KBM-7 (cell line): ENCODE measurements around the gene FGFR2.
"Not testable (repeated sequence)": the region's sequence is repeated elsewhere in the genome, so short reads cannot be mapped to it uniquely, and the experiment has no call there.

Experiments
- DNase-seq: peaks from one replicate; pipeline ENCODE4 v3.0.0-alpha.2; 2015
- in situ Hi-C: fragments of 300-500 bp; cut with MboI; formaldehyde crosslinking; loops from 2 replicates; pipeline ENCODE4 v1.14.3; 2020; ENCODE audit warnings: low sequenced_read_pairs, low pct_unique_long_range_greater_than_20kb, mixed read lengths

The FGFR2 gene

DNA sequence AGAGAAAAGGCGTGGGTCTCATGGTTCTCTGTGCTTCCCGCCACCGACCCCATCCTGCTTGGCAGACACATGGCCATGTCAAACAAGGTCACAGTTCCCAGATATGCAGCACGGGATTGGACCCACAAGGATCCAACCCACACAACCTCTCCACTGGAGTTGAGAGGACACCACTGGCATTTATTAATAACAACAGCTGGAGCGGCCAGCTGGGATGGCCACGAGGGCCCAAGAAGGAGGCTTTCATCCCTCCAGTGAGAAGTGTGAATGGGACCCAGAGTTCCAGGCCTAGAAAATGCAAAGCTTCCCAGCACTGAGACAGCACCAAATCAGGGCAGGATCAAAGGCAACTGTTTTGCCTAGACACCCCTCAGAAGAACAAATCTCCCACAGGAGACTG lies 31.5 kb downstream of the FGFR2 start:
- in situ Hi-C loops, result no loop called here
- DNase-seq, result no peak

DNA sequence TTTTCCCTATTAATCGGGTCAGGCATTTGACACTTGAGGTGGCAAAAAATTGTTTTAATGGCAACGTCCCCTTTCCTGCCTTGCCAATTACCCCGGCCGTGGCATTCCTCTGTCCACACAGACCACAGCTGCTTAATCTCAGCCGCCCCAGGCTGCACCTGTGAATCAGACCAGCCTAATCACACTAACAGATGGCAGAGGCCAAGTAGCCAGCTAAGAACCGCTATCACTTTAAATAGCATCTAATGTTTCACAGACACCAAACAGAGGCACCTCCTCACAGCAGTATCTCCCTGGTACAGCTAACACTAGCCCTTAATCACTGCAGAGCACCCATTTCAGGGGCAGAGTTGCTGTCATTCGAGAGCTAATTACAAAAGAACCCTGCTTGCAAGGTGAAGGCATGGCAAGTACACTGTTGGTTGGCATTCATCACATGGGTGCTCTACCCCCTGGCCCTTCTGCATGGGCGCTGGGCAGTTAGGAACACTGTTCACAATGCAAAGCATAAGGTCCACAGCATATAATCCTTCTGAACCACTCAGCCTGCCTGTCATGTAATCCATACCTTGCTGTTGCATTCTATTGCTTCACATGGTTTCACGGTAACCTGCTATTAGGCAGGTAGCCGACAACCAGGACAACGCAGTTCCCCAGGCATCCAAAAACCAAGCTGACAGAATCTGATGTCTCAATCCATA lies 38.8 kb downstream of the FGFR2 start:
- in situ Hi-C loops, result no loop called here

DNA sequence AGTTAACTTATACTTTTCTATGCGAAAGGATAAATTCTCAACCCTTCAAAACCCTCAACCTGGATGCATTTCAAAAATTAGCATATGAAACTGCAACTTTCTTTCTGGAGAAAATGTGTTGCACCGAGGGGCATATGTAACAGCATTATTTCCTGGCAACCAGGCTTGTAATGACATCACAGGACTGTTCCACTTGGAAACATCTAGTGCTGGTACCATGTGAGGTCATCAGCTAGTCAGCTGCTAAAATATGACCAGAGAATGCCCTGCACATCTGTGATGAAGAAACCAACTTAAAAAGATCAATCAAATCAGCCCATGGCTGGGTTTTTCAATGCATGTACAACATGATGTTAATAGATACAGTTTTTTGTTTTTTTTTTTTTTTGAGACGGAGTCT lies 40.0 kb downstream of the FGFR2 start:
- no peak for DNase-seq
- in situ Hi-C loops, result no loop called here

More for the DNA sequence above, 38.8 kb downstream of the FGFR2 start:
- DNase-seq, result no peak

DNA sequence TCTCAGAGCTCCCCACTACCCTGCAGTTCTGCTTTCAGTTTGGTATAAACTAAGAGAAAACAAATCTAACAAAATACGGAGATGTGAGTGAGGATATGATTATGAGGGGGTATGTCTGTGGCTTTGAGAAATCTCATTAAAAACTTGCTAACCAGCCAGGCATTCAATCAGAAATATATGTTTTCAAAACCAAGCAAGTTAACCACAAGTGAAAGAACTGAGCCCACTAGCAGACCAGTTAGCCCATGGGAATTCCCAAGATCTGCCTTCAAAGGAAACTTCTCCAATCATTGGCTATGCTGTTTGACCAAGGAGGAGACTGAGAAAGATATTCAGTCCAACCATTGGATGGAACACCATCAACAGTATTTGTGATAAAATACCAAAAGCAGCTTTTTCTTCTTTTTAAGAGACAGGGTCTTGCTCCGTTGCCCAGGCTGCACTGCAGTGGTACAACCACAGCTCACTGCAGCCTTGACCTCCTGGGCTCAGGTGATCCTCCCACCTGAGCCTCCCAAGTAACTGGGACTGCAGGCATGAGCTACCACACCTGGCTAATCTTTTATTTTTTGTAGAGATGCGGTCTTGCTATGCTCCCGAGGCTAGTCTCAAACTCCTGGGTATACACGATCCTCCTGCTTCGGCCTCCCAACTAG lies 41.2 kb downstream of the FGFR2 start:
- DNase-seq, result no peak
- in situ Hi-C loops, result no loop called here

DNA sequence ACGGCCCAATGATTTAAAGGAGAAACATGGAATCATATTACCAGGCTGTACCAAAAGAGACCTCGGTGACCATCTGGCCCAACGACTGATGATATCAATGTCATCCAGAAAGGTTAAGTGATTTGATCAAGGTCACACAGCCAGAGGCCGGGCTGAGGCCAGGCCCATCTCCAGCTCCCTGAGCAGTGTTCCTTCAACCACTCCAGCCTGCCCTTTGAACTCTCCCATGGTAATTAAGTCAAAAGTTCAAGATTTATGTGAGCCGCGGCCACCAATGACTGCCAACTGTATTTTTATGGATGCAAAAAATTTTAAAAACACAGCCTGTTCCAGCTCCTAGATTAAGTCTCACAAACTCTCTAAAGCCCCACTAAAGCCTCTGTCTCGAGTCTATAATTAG lies 41.8 kb downstream of the FGFR2 start:
- DNase-seq, result no peak
- in situ Hi-C loops, result no loop called here

DNA sequence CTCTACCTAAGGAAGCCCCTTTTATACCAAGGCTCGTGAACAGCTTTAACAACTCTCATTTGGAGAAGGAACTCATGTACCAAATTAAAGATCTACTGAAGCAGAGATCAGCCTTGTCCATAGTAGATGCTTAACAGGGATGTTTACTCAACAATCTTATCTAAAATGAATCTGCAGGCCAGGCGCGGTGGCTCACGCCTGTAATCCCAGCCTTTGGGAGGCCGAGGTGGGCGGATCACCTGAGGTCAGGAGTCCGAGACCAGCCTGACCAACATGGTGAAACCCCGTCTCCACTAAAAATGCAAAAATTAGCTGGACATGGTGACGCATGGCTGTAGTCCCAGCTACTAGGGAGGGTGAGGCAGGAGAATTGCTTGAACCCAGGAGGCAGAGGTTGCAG lies 43.3 kb downstream of the FGFR2 start:
- in situ Hi-C loops, DNase-seq: not testable (repeated sequence)

DNA sequence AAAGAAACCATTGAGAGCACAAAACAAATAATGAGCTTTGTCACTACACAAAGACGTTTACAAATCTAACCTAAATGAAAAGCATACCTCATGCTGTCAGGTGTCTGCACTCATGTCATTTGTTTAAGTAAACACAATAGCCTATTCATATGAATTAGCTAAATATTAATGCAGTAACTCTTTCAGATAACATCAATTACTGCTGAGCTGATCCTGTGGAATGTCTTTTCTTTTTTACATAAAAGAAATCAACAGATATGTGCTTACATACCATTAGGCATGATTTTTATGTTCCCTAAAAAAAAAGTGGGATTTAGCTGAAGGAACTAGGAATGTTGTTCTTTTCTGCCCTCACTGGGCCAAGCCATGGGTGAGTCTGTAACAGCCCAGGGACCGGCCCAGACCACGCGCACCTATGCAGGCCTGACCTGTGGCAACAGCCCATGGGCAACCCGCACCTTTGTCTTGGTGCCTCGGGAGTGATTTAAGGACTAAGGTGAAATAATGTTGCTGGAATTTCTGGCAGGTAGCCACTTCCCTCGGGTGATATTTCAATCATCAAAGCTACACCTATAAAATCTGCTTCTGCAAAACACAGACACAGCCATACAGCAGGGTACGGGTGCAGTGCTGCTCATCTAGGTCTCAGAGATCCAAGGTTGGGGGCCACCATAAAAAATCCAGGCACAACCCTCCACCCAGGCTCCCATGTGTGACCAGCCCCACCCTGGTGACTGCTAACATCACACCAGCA lies 44.6 kb downstream of the FGFR2 start:
- in situ Hi-C loops, result no loop called here
- no peak for DNase-seq

DNA sequence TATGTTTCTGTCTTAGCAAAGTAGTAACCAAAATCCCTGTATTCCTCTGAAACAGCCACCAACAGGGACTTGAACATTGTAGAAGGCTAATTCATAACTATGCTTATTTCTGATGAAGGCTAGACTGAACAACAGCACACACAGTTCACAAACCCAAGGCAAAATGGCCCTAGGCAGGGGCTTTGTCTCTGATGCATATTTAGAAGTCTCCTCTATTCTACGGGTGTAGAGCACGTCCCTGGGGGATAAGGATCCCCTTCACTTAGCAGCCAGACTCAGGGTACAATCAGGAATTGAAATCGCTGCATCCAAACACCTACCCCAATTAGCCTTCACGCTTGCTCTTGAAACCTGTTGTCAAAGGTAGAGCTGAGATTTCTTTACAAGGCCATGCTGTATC lies 45.5 kb downstream of the FGFR2 start:
- DNase-seq, result no peak
- in situ Hi-C loops, result no loop called here

DNA sequence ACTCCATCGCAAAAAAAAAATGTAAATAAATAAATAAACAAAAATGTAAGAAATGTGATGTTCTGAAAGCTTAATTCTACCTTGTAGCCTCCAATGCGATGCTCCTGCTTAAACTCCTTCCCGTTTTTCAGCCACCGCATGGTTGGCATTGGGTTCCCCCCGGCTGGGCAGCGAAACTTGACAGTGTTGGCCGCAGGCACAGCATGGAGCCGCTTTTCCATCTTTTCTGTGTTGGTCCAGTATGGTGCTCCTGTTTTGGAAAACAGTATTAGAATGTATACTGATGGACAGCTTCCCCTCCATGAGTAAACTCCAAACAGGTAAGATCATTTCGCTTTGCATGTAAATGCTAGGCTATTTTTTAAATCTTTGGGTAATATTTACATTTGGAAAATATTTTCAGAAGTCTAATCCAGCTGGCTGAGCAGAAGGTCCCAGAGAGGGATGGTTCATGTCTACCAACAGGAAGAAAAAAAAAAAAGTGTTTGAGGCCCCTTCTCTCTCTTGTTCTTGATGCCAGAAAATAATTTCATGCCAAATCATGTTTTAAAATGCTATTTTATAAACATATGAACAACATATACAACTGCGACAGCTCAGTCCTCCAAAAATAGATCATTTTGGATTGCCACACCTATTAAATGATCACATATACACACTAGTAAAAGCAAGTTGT lies 46.9 kb downstream of the FGFR2 start:
- in situ Hi-C loops, result no loop called here

DNA sequence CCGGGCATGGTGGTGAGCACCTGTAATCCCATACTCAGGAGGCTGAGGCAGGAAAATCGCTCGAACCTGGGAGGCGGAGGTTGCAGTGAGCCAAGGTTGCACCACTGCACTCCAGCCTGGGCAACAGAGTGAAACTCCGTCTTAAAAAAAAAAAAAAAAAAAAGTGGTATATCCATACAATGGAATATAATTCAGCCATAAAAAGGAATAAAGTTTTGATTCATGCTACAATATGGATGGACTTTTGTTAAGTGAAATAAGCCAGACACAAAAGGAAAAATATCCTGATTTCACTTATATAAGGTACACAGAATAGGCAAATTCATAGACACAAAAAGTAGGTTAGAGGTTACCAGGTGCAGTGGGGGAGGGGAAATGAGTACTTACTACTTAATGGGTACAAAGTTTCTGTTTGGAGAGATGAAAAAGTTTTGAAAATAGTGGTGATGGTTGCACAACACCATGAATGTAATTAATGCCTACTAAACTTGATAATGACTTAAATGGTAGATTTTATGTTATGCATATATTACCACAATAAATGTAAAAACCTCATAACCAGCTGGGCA lies 53.9 kb downstream of the FGFR2 start:
- no peak for DNase-seq
- in situ Hi-C loops, result no loop called here

More for the DNA sequence above, 46.9 kb downstream of the FGFR2 start:
- no peak for DNase-seq

DNA sequence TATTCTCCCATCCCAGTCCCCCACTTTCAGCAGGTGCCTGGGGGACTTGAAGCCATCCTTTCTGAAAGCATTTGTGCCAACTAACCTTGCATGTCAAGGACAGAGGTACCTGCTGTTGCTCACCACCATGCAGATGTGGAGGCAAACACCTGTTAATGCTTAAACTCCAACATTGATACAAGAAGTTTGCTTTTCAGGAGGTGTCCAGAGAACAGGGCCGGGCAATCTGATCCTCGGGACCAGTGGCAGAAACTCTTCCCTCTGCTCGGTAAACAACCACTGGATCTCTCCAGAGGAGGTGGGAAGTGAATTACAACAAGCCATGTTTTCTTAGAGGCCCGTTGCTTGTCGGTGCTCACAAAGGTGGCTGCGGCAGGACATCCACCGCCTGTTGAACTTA lies 54.7 kb downstream of the FGFR2 start:
- DNase-seq, result no peak
- in situ Hi-C loops, result no loop called here

DNA sequence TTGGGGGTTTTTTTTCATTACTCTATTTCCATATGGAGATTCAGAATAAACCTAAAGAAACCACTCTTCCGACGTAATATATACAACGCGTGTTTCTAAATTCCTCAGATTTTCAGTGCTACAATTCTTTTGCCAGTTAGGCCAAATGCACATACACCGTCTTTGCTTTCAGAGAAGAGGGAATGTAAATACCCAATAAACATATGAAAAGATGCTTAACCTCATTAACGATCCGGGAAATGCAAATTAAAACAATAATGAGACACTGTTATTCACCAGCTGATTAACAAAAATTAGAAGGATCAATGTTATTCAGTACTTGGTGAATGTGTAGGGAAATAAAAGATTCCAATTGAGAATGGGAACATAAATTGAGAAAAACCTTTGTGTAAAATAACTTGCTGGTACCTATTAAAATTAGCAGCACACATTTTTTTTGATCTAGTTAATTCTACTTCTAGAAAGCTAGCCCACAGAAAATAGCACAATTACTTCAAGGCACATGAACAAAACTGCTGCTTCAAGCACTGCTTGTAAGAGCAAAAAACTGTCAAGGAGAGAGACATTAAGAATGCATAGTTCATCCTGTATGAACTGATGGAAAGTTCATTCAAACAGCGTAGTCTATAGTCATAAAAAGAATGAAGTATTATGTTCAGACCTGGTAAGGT lies 56.7 kb downstream of the FGFR2 start:
- no peak for DNase-seq
- in situ Hi-C loops, result no loop called here

DNA sequence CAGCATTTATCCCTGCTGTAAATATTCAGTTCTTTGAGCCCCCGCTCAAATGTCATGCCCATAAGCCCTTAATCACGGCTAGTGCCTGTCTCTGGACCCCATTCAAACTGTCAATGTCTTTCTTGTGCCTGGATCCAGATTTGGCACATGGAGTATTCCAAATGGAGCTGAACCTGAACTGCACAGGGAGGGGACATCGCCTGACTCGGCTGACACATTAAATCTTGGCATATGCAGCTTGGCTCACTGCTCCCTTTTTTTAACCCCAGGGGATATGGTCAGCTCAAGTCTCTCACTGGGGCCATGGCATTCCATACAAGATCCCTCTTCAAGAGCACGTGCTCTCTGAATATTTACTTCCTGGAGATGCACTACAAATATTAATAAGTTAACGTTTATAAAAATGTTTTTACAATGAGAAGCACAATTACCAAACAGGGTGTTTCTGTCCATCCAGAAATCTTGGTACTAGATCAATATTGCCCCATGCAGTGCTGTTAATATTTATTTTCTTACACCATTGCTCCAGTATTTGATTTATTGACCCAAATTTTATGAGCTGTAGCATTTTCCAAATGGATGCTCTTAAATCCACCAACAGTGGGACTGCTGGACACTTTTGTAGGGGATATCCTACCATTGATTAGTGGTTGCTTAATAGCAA lies 57.4 kb downstream of the FGFR2 start:
- in situ Hi-C loops, result no loop called here

DNA sequence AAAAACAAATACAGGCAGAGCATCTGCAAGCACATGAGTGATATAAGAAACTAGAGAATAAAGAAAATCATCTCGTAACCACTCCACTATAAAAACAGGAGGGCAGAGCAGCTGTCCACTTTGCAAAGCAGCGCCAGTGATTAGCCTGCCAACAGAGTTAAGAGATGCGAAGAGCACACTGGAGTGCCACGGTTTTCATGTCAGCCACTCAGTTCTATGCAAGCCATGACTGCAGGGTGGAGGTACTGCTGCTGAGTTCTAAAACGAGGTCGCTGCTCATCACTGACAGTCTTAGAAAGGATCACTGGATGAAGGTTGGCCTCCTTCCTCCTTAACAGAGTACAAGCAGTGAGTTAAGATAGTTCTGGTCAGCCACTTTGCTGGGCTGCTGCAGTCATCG lies 58.5 kb downstream of the FGFR2 start:
- in situ Hi-C loops, result no loop called here
- no peak for DNase-seq

More for the DNA sequence above, 57.4 kb downstream of the FGFR2 start:
- DNase-seq, result no peak

DNA sequence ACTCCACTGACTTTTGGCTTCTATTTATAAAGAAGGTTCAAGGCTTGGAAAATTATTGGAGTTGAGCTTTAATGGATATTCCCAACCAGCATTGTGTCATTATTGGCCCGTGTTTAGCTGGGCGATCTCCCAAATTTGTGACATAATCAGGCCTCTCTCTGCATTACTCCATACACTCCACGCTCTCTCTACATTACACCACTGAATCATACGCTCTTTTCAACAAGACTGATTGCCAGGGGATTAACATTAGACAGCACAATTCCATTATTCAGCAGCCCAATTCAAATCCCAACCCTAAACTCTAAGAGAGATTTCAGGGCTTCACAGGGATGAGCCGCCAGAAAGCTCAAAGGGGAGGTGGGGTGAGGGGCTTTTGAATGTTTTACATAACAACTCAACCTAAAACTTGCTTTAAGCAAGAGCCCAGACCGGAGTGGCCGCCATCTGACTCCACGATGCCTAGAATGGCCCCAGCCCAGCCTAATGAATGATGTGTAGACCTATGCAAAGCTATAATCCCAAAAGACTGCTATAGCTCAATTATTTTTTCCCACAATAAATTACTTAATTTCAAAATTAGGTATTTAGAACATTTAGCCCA lies 61.8 kb downstream of the FGFR2 start:
- DNase-seq, result no peak
- in situ Hi-C loops, result no loop called here

DNA sequence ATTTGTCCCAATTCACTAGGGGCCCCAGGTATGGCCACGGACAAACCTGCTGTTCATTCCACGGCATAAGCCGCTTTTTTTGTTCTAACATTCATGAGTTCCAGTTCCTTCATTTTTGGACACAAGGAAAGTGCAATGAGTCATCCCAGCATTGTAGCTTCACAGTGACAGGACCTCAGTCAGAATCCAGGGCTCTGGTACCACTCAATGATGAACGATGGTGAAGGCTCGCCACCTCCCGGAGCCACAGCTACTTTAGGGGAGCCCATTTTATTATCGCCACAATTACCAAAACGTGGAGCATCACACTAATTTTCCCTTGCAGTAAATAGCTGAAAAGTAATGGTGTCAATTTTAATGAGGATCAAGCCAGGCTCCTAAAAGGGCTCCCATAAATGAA lies 62.9 kb downstream of the FGFR2 start:
- DNase-seq, result no peak
- in situ Hi-C loops, result no loop called here

DNA sequence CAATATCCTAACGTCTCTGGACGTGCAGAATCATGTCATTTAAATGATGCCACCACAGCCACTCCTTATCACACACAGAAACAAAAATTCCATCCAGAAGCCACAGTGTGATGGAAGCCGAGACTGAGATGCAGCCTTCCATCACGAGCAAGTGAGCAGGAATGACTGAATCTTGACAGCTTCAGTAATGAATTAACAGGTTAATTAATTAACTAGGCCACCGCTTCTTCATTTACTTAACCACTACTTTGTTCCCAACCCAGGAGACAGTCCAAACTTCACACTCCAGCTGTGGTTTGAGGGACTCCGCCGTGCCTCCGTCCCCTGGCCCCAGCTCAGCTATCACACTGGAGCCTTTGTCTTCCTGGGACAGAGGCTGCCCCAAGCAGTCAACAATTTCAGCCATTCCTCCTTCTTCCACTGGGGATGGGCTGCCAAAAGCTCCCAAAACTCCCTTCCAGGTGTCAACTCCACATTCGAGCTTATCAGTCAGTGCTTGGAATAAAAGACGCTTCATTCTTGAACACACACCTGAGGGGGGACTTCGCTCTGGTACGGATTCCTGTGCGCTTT lies 65.9 kb downstream of the FGFR2 start:
- DNase-seq, result no peak
- in situ Hi-C loops, result no loop called here

DNA sequence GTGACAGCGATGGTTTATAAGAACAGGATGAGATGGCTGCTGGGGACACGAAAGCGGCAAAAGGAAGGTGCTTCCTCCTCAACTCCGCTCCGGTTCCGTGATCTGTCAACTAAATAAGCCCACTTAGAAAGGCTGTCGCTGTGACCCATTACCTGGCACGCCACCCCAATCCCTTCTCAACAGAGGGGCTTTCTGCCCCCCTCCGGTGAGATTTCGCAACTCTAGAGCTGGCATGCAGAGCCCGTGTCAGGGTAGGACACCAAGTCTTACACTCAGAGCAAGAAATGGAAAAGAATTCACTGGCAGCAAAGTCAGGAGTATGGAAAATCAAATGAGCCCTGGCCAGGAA lies 66.4 kb downstream of the FGFR2 start:
- DNase-seq, result no peak
- in situ Hi-C loops, result no loop called here
